Body of pancreas (tissue), 4 donors: Measurements from ENCODE around the gene DNAH6.

ENCODE experiments used
- POLR2A ChIP-seq, 3 donors: fragments of 450-650 bp; IDR thresholded peaks; one replicate each; pipeline ENCODE4 v1.6.1; 2016; ENCODE audit warnings: antibody characterized with exemption in 3 of 3, mild to moderate bottlenecking in 2 of 3
- TF ChIP-seq, protein P1 (sequence below), 7 experiments: fragments of 450-650 bp in 4 of 7; fragments of 200-600 bp in 3 of 7; sonication (generic) in 3 of 7; IDR thresholded peaks; one replicate each; pipeline ENCODE4 v1.5.1; 2016 to 2019; ENCODE audit warnings: antibody characterized with exemption in 7 of 7

GRCh38 chr2:84629550-84629949 lies 113.3 kb downstream of the DNAH6 start:
- no peak for TF ChIP-seq POLR2A (IDR thresholded peaks at IDR 0.05)
- TF ChIP-seq, protein P1, sequence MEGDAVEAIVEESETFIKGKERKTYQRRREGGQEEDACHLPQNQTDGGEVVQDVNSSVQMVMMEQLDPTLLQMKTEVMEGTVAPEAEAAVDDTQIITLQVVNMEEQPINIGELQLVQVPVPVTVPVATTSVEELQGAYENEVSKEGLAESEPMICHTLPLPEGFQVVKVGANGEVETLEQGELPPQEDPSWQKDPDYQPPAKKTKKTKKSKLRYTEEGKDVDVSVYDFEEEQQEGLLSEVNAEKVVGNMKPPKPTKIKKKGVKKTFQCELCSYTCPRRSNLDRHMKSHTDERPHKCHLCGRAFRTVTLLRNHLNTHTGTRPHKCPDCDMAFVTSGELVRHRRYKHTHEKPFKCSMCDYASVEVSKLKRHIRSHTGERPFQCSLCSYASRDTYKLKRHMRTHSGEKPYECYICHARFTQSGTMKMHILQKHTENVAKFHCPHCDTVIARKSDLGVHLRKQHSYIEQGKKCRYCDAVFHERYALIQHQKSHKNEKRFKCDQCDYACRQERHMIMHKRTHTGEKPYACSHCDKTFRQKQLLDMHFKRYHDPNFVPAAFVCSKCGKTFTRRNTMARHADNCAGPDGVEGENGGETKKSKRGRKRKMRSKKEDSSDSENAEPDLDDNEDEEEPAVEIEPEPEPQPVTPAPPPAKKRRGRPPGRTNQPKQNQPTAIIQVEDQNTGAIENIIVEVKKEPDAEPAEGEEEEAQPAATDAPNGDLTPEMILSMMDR (IDR thresholded peaks at IDR 0.05), result no peak
